Activated CD8-positive, alpha-beta memory T cell treated with anti-CD3 and anti-CD28 coated beads for 1 hour (primary cell): ENCODE data around the gene LYG1.
"Not testable (repeated sequence)": the region's sequence is repeated elsewhere in the genome, so short reads cannot be mapped to it uniquely, and the experiment has no call there.

Experiments
- DNase-seq, 2 donors: peaks; one replicate each; pipeline ENCODE4 v3.0.0-alpha.2; 2020; ENCODE audit warnings: low read depth in 1 of 2; ENCODE audit errors: extremely low read depth in 1 of 2

LYG1 gene

DNA sequence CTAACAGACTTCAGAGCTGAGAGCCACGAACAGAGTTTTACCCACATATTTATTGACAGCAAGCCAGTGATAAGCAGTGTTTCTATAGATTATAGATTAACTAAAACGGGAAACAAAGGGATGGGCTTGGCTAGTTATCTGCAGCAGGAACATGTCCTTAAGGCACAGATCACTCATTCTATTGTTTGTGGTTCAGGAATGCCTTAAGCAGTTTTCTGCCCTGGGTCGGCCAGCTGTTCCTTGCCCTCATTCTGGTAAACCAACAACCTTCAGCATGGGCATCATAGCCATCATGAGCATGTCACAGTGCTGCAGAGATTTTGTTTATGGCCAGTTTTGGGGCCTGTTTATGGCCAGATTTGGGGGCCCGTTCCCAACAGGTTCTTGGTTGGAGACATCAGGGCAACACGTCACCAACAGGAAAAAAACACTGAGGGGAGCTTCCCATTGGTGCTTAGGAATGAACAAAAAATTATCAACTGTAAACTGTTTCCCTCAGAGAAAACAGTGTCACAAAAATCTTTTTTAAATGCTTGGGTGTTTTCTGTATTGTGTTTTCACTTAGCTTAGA is 22.7 kb downstream of the LYG1 start:
- DNase-seq, result not testable (repeated sequence)

DNA sequence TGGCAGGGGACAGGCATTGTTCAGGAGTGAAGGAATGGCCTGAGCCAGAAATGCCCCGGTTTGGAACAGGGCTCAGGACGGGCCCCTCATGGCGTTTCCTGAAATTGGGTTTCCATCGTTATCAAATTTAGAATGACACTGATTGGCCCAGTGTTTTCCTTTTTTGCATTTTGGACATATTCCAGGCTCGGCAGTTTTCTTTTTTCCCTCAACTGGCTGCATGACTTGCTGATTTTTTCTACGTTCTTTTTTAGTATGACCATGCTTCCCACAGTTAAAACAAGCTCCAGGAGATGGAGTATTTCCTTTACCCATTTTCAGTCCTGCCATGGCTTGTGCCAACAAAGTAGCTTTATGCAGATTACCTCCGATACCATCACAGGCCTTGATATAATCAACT is 25.1 kb downstream of the LYG1 start:
- DNase-seq, result no peak

DNA sequence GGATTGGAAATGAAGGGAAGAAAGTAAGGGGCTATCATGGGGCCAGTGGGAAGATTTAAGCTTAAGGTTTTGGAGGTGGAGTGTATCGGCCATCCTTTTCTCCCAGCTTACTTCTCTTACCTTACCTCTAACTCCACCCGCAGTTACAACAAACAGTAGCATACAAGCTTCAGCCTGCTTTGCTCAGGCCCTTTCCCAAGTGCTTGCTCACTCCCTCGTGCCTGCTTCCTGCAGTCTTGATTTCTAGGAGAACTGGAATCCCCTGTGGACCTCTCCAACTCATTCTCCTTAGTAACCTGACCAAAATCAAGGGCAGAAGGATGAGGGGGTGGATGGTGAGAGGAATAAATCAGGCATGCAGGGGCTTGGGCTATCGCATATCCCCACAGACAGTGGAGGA is 39.8 kb downstream of the LYG1 start:
- no peak for DNase-seq

DNA sequence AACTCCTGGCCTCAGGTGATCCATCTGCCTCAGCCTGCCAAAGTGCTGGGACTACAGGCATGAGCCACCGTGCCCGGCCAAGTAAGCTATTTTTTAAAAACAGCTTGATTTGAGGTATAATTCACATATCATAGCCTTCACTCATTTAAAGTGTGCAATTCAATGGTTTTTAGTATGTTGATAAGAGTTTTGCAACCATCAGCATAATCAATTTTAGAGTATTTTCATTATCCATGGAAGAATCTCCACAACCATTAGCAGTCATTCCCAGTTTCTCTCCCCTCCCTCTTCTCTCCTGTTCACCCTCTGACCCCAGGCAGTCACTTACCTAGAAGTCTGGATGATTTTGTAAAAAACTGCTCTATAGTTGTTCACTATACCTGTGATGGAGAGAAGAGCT is 40.8 kb downstream of the LYG1 start:
- no peak for DNase-seq

DNA sequence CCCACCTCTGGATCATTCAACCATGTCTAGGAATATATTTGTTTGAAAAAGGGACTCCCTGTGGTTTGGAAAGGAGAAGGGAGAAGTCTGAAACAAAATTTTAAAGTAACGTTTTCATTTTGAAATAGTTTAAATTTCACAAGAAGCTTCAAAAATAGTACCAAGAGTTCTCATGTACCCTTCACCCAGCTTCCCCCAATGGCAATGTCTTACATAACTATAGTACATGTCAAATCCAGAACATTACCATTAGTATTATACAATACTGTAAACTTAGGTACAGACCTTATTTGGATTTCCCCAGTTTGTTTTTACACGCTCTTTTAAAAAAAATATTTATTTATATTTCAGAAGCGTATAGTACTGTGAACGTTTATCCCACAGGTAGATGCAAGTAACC is 41.5 kb downstream of the LYG1 start:
- DNase-seq, result no peak

DNA sequence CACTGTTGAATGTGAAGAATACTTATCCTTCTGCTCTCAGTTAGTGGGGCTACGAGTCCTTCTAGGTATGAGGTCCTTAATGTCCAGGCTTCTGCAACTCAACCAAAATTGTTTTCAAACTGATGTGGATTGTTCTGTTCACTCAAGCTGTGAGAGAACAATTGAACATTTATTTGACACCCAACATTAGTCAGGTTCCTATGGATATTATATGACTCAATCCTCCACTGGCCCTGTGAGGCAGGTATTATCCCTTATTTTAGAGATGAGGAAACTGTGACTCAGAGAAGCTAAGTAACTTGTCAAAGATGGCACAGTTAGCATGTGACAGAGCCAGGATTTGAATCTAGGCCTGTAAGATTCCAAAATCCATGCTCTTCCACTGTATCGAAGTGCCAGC is 44.3 kb downstream of the LYG1 start:
- DNase-seq, result no peak

DNA sequence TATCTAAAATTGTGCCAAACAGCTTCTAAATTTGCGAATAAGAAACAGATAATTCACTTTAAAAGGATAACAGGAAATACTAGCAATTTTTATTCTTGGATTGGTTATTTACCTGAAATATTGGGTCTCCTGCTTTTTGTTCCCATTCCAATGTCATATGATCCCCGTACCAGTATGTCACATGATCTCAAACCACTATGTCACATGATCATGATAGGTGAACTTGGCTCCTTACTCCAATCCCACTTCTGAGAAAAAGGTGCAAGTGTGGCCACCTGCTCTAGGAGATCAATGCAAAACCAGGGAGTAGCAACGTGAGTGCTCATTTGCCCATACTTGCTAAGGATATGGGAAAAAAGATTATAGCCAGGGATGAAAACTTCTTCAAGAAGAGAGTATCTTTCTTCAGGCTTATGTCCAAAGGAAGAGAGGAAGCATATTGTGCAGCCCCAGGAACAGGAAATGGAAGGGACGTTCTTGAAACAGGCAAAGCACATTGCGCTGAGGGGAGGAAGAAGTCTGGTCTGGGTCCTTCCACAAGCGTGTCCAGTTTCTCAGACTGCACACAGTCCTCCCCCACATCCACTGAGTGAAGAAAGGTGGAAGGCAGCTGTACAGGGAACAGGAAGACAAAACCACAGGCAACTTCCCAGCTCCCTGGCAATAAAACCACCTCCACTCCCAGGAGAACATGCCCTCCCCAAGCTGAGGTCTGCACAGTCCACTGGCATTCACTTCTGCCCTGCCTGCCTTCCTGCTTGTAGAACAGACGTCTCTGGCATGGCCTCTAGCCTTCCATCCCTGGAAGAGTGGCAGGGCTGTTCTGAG is 45.3 kb downstream of the LYG1 start, which contains the start of gene LYG2:
LYG2 (minus strand) TSS at position 176 of the 828 bp plus-strand sequence. CDS start 1,406 bp downstream, outside the sequence.
- no peak for DNase-seq

DNA sequence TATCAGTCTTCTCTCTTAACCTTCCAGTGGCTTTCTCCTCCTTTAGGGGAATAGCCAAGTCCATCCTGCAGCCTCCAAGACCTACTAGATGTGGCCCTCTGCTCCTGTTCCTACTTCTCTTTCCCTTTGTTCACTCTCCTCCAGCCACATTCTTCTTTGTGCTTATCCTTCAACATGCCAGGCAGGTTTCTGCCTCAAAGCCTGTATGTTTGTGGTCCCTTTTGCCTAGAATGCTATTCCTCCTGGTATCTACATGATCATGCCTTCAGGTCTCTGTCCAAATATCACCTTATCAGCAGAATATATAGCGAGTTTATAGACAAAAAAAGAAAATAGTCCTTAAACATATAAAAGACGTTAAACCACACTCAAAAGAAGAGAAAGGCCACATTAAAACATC is 51.0 kb downstream of the LYG1 start:
- DNase-seq, result no peak

DNA sequence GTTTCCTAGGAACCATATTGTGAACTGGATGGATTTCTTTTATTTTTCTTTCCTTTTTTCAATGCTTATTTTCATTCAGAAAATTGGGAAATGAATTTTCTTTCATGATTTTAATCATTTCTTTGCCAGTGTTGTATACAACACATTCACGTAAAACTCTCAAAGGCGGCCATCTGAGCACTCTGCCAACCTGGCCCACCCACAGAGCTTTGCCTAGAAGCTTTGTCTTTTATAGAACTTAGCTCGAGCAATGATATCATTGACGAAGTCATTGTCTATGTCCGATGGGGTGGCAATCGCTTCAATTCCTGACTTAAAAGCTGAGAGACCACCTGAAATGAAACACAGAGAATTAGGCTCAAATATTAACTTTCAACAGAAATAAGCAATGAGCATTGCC is 58.8 kb downstream of the LYG1 start:
- DNase-seq, result no peak

DNA sequence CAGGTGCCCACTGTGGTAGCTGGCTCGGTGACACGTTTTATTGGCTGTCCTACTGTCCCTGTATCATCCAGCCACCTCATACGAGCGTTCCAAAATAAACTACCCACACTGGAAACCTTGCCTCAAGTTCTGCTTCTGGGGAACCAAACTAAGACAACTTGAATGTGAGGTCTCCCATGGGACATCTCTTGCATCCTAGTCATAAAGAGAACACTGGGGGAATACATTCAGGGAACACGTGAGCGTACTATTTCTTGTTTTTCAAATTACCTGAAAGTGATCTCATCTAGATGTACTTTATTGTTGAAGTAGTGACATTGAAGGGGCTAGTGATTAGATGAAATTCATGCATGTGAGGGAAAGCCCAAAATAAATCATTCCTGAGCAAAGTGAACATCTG is 60.6 kb downstream of the LYG1 start:
- no peak for DNase-seq

DNA sequence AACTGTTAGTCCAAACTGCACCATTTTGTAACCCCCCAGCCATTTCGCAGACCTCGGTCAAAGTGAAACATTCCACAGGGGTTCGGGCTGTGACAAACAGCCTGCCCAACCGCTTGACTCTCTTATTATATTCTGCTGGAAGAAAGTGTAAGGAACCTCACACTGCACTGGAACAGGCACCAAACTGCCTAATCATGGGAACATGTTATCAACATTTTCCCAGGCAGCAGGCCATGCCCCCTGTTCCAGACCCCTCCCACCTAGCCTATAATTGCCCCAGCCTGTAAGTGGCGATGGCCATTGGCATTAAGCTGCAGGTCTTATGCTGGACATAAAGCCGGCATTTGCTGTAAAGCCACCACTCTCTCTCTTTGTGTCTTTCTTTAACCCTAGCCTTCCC is 62.4 kb downstream of the LYG1 start:
- DNase-seq, result no peak
